WERI-Rb-1 (cell line): ENCODE results near the gene RPS27A.
"Not testable (repeated sequence)": the region's sequence is repeated elsewhere in the genome, so short reads cannot be mapped to it uniquely, and the experiment has no call there.

Experiments used
- DNase-seq: peaks from one replicate; pipeline ENCODE4 v3.0.0-alpha.2; 2020
- H3K27ac ChIP-seq: fragments of 250-450 bp; sonication (Bioruptor Pico); 2 replicates; pipeline ENCODE4 v1.5.1; 2020; ENCODE audit warnings: mild to moderate bottlenecking, moderate library complexity
- H3K27me3 ChIP-seq: fragments of 250-450 bp; sonication (Bioruptor Pico); 2 replicates; pipeline ENCODE4 v1.5.1; 2021; ENCODE audit warnings: mild to moderate bottlenecking, low read depth, moderate library complexity; ENCODE audit not compliant: insufficient read depth, severe bottlenecking
- H3K36me3 ChIP-seq: fragments of 250-450 bp; sonication (Bioruptor Pico); 2 replicates; pipeline ENCODE4 v1.5.1; 2020; ENCODE audit warnings: mild to moderate bottlenecking, moderate library complexity
- H3K4me3 ChIP-seq: 2 replicates; pipeline ENCODE4 v1.5.1; 2011; ENCODE audit warnings: low read depth, mild to moderate bottlenecking, control low read depth, low read length
- H3K9me3 ChIP-seq: fragments of 250-450 bp; sonication (Bioruptor Pico); 2 replicates; pipeline ENCODE4 v1.5.1; 2021; ENCODE audit warnings: mild to moderate bottlenecking, moderate library complexity; ENCODE audit not compliant: severe bottlenecking
- TF ChIP-seq, protein P1 (sequence below): IDR thresholded peaks from 2 replicates; pipeline ENCODE4 v1.5.1; 2011; ENCODE audit warnings: low read depth, mild to moderate bottlenecking, control low read depth, inconsistent platforms, low read length

RPS27A gene

DNA sequence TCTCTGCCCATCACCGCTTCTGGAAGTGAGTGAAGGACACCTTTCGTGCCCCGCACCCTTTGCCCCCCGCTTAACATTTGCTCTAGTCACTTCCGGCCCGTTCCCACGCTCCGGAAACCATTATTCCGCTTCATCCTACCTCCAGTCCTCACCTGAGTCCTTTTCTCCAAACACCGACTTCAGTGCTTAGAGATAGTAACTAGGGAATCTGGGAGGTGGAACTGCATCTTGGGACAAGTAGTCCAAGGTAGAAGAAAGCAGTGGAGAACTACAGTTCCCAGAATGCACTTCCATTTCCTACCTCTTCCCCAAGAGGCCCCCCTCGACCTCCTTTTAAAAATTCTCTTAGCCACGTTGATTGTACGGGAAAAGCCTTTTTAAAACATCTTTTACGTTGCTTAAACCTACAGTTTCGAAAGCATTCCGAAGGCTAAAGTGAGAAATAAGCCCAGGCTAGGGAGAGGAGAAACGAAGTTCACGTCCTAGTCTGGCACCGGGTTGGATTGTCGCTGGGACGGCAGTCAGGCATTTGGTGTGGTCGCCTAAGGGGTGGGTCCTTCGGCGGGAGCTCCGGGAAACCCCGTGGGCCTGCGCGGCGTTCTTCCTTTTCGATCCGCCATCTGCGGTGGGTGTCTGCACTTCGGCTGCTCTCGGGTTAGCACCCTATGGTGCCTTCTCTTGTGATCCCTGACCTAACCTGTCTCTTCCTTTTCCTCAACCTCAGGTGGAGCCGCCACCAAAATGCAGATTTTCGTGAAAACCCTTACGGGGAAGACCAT is at the start of gene RPS27A, which contains the start of gene CLHC1:
RPS27A (plus strand) TSS at position 605 of the 779 bp plus-strand sequence; CDS start at position 742, 137 bp downstream.
CLHC1 (minus strand) TSS at position 210 of the 779 bp plus-strand sequence. CDS start 9,882 bp downstream, outside the sequence.
- Histone ChIP-seq H3K4me3 (peak within 1 kb of the TSS; percentile 82), H3K9me3 (no peaks in the 10 kb centered on the region), H3K27ac (peak within 1 kb of the TSS; percentile 99), H3K36me3 (peaks cover 49% of the 10 kb centered on the region), H3K27me3 (no peaks in the 10 kb centered on the region)
- DNase-seq: peak; percentile 96
- TF ChIP-seq, protein P1, sequence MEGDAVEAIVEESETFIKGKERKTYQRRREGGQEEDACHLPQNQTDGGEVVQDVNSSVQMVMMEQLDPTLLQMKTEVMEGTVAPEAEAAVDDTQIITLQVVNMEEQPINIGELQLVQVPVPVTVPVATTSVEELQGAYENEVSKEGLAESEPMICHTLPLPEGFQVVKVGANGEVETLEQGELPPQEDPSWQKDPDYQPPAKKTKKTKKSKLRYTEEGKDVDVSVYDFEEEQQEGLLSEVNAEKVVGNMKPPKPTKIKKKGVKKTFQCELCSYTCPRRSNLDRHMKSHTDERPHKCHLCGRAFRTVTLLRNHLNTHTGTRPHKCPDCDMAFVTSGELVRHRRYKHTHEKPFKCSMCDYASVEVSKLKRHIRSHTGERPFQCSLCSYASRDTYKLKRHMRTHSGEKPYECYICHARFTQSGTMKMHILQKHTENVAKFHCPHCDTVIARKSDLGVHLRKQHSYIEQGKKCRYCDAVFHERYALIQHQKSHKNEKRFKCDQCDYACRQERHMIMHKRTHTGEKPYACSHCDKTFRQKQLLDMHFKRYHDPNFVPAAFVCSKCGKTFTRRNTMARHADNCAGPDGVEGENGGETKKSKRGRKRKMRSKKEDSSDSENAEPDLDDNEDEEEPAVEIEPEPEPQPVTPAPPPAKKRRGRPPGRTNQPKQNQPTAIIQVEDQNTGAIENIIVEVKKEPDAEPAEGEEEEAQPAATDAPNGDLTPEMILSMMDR: no peak

- H3K27ac ChIP-seq, H3K9me3 ChIP-seq, DNase-seq, H3K4me3 ChIP-seq, H3K27me3 ChIP-seq, H3K36me3 ChIP-seq: not testable (repeated sequence)
Observed at GRCh38 chr2:55186837-55187236, 45.7 kb upstream of the RPS27A start.

DNA sequence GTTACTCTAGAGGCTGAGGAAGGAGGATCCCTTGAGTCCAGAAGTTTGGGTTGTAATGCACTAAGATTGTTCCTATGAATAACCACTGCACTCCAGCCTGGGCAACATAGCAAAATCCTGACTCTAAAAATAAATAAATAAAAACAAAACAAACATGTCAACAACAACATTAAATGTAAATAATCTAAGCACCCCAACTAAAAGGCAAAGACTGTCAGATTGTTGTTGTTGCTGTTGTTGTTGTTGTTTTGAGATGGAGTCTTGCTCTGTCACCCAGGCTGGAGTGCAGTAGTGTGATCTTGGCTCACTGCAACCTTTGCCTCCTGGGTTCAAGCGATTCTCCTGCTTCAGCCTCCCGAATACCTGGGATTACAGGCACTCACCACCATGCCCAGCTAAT is 40.6 kb upstream of the RPS27A start:
- not testable (repeated sequence) for H3K27me3 ChIP-seq, DNase-seq, H3K36me3 ChIP-seq, H3K4me3 ChIP-seq, H3K27ac ChIP-seq, H3K9me3 ChIP-seq

- no peak overlapping the region for H3K27ac ChIP-seq
- H3K4me3 ChIP-seq: no peak overlapping the region
- H3K36me3 ChIP-seq: peaks cover 6% of the 10 kb centered on the region
- no peaks in the 10 kb centered on the region for H3K27me3 ChIP-seq
- TF ChIP-seq, protein P1: no peak
- DNase-seq: no peak
- peaks cover 7% of the 10 kb centered on the region for H3K9me3 ChIP-seq
Observed at GRCh38 chr2:55196526-55196925, 36.0 kb upstream of the RPS27A start.

GRCh38 chr2:55200416-55200815 is 32.1 kb upstream of the RPS27A start:
- Histone ChIP-seq H3K9me3 (peaks cover 10% of the 10 kb centered on the region), H3K4me3 (no peak overlapping the region), H3K27me3 (no peaks in the 10 kb centered on the region), H3K27ac (no peak overlapping the region), H3K36me3 (peaks cover 14% of the 10 kb centered on the region)
- TF ChIP-seq, protein P1: no peak
- no peak for DNase-seq

- Histone ChIP-seq H3K27ac (no peak overlapping the region), H3K4me3 (no peak overlapping the region), H3K27me3 (no peaks in the 10 kb centered on the region), H3K9me3 (peaks cover 10% of the 10 kb centered on the region), H3K36me3 (peaks cover 12% of the 10 kb centered on the region)
- TF ChIP-seq, protein P1: no peak
- no peak for DNase-seq
Observed at GRCh38 chr2:55204536-55204935, 28.0 kb upstream of the RPS27A start.

DNA sequence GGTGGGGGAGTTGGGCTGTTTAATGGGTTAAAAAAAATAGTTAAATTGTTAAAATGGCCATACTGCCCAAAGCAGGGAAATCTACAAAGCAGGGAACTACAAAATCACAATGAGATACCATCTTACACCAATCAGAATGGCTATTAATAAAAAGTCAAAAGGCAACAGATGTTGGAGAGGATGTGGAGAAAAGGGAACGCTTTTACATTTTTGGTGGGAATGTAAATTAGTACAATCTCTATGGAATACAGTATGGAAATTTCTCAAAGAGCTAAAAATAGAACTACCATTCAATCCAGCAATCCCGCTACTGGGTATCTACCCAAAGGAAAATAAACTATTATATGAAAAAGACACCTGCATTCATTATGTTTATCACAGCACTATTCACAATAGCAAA is 27.5 kb upstream of the RPS27A start:
- TF ChIP-seq, protein P1: no peak
- Histone ChIP-seq H3K27me3 (no peaks in the 10 kb centered on the region), H3K27ac (no peak overlapping the region), H3K4me3 (no peak overlapping the region), H3K9me3 (peaks cover 10% of the 10 kb centered on the region), H3K36me3 (peaks cover 12% of the 10 kb centered on the region)
- no peak for DNase-seq
